Measurements from ENCODE around the gene GRID1.

Gene GRID1

DNA sequence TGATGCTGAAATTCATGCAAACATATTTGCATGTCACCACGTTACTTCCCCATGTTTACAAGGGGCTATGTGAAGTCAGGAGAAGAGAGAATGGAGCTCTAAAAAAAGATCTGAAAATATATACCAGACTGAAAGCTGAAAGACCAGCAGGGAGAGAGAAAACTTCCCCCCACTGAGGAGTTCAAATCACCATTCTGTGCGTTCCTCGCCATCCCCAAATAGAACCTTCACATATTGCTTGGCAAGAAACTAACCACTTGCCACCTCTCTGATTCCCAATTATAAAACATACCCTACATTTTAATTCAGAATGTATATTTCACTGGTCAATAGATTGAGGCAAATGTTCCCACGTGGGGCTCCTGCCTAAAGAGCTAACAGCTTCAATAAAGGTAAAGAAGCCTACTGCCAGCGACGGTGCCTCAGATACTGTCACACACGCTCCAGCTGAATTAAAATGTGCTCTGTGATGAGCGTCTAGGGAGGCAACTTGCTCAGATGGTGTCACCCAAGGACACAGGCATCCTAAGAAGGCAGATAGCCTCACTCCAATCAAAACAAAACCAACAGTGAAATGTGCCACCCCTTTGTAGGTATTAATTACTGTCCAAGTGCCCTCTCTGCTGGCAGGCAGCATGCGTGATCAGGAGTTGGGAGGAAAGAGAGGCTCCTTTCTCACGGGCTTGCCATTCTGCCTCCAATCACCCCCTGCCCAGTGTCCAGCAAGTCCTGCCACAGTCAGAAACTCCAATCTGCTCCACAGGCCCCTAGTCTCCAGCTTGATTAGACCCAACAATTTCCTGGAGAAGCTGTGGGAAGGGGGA, 298.2 kb downstream of the GRID1 start:
- no peak for DNase-seq

DNA sequence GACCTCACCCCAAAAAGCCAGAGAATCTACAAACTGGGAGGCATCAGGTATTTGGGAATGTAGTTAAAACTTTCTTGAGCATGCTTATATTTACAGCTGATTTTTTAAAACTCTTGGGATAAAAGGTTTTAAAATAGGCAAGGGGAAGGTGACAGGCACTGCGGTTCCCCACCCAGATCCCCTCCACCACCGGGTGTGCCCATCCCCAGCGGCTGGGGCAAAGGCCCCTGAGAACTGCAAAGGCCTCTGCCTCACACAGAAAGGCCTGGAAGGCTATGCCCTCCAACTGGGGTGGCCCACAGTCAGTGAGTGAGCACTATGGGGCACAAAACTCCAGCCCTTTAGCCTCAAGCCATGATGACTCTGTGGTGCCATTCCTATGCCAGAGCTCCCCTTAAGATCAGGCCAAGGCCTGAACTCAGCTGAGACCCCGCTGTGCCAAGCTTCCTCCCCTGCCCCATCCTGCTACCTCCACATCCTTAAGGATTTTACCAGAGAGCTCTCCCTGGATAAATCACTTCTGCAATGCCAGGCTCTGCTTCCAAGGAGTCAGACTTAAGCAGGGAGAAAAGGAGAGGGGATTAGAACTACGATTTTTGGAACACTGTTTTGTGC, 299.1 kb downstream of the GRID1 start:
- DNase-seq = no peak

DNA sequence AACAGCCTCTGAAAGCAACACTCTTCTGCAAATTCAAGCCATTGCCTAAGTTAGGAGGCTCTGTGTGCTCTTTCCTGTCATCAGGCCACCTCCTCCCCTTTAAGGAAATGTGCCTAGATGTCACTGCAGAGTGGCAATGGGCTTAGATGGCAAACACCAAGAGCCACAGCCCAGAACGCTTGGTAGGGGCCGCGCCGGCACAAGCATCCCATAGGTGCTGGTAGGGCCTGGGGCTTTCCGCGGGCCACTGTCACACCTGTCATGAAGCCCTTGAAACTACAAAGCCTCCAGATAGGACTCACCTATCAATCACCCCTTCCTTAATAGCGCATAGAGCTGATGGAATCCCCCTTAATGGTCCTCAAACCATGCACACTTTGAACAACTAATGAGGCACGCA, 299.9 kb downstream of the GRID1 start:
- no peak for DNase-seq

DNA sequence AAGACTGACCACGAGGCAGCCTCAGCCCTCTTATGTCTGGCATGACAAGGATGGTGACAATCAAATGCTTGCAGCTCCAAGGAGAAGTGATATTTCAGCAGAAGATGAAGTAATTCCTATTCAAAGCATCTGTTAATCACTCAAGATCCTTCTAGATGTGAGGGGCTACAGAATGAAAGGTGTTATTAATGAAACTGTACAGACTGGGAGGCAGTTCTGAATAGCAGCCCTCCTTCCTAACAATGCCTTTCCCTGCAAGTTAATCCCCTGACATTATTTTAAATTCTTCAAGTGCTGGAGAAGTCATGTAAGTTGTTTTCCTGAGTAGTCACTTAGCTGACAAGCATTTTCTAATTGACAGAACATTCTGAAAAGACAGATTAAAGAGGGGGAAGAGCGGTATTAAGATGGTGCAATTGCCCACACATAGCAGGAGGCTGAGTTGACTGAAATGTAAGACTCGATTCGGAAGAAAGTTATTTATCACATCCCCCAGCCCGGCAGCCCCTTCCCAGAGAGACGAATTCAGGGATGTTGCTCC, 300.8 kb downstream of the GRID1 start:
- DNase-seq = no peak

DNA sequence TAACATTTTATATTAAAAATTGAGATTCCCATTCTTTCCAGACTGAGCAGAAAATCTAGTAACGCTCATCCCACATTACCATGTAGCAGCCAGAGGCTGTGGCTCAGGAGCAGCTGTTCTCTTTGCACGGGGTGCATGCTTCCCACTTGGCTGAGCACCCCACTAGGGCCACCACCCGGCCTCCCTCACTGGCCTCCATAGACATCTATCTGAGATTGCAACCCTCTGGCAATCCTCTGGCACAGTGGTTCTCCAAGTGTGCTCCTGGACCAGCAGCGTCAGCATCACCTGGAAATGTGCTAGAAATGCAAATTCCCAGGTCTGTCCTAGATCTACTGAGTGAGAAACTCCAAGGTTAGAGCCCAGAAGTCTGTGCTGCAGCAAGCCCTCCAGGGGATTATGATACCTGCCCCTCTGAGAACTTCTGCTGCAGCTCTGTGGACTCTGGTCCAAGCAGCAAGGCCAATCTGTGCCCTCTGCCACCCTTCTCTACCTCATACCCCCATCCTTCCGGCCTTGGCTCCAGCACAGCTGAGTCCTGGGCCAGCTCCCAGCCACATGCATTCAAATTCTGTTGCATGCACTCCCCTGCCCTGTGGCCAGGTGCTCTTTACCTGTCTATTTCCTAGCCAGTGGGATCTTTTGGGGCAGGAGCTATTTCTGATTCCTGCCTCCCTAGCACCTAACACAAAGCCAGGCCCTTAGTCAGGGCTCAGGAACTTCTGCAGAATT, 301.5 kb downstream of the GRID1 start:
- DNase-seq = no peak

DNA sequence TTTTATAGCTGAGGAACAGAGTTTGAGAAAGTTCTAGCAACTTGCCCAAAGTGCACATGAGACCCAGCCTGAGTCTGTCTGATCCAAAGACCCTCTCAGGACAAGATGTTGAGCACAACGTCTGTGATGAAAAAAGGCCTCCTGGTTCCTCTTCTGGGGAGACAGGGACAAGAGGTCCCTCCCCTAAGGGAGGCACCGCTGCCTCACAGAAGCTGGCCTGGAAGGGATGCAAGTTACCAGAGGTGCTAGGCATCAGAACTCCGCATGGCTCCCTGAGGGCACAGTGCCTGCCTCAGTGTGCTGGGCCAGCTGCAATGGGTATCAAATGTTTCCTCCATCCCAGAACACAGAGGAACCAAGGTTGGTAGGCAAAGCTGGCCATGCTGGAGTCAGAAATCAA, 302.4 kb downstream of the GRID1 start:
- DNase-seq = no peak

DNA sequence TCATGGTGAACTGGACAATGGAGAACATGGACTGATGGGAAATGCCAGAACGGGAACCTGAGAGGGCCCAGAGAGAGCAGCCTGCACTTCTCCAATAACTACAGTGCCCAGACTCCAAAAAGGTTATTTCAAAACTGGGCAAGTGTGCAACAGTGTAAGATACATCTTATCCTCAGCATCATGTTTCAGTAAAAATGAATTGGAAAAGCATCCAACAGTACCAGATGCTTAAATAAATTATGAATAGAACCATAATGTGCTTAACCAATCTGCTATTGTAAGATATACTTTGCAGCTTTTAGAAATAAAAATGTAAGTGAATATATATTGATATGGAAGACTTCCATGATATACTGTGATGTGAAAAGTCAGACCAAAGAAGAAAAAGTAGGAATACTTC, 303.3 kb downstream of the GRID1 start:
- DNase-seq = no peak

DNA sequence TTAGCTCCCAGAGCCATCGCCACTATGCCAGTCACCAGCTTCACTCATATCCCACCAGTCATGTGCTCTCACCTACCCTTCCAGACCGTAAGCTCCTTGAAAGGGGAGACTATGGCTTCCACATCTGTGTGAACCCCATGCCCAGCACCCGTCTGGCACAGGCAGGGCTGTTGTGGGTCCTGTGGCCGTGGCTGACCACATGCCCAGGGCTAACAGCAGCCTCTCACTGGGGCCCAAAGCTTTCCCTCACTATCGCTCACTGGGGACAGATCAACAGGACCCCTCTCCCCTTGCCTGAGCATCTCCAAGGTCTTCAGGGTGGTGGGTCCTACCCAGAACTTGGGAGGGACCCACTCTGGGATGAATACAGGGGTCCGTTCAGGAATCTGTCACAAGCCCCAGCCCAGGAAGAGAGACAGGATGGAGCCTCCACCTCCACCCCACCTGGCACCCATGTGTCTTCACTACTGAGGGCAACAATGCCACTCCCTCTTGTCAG, 303.9 kb downstream of the GRID1 start:
- no peak for DNase-seq

DNA sequence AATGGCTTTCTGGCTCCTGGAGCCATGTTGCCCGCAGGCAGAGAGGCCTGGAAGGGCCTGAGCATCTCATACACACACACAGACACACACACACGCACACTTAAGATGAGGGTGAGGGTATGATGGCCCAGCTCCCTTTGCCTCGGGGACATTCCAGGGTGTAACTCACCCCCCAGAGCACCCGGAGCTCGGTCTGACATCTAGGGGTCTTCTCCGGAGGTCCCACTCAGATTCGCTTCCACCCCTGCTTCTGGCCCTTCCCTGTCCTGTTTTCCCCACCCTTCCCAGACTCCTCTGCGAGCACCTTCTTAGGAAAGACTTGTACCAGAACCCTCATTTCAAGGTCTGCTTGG, 304.4 kb downstream of the GRID1 start:
- no peak for DNase-seq

DNA sequence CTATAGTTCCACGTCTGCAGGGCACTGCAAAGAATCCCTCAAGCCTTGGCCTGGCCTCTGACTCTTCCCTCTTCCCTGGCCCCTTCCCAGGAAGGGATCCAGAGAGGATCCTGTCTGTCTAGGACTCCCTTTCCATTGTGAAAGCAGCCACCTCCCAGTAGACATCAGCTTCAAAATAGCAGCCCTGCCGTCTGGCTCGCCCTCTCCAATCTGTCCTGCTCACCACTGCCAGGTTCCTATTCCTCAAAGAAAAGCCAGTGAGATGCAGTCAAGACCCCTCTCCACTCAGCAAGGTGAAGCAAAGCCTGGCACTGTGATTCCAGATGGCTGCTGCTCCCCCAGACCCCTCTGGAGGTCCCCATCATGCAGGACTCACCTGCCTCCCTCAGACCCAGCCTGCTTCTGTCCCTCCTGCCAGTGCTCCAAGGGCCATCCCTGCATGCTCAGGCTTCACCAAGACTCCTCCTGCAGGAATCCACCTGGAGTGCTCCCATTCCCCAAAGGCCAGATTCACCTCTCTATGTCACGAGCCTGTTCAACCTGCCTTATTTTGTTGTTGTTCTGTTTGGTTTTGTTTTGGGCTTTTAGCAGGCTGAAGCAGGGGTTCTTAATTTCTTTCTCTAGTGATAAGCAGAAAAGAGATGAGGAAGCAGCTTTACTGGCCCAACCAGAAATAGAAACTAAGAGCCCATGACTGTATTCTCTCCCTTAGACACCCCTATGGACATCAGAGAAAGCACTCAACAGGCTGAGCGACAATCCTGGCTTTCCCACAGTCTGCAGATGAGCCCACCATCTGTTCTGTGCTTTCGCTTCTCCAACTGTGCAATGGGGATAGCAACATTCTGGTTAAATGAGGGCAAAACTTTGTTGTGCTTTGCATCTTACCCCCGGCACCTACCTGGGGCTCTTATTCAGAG, 305.1 kb downstream of the GRID1 start:
- no peak for DNase-seq

DNA sequence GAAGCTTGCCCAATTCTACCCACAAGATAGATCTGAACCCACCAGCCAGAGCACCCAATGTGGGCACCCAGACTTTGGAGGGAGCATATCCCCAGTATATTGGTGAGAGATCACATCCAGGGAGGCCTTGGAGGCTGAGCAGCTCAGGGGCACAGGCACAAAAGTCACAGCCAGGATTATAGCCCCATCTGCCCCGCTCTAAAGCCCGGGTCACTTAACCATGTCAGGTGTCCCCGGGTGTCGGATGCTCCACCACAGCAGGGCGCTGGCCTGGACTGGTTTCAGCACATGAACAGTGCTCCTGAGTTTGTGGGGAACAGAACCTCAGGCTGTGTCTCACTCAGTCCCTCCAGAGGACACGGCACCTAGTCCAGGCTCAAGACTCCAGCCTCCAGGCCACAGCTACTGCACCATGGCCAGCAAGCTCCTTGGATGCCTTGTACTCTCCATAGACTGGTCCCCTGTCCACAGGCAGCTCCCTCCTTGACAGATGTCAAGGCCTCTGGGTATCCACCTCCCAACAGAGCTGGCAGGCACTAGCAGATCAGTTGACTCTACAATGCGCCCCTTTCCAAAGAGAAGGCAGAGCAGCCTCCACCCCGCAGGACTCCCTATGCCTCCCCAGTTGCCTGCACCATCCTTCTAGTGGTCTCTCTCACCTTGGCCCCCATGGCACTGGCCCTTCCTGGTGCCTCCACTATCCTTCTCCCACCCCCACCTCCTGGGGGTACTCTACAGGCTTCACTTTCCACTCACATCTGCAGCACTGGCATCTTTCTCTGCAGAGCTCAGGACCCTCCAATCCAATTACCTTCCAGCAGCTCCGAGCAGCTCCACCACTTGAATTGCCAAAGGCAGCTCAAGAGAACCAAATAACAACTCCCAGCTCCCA, 306.0 kb downstream of the GRID1 start:
- DNase-seq = no peak

DNA sequence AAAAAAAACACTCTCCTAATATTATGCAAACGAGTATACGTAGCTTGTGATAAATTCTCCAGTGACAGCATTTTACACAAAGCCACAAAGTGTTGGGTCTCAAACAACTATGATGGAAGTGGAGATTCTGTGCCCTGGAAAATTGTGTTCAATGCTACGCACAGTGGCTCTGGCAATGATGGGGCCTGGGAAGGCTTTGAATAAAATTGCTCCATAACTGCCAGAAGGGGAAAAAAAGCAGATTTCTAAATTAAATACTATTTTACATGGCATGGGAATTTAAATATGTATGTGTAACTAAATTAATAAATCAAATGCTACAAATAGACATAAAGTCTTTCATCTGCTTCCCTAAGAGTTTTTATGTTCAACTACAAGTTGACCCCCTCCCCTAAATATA, 306.7 kb downstream of the GRID1 start:
- DNase-seq = no peak

DNA sequence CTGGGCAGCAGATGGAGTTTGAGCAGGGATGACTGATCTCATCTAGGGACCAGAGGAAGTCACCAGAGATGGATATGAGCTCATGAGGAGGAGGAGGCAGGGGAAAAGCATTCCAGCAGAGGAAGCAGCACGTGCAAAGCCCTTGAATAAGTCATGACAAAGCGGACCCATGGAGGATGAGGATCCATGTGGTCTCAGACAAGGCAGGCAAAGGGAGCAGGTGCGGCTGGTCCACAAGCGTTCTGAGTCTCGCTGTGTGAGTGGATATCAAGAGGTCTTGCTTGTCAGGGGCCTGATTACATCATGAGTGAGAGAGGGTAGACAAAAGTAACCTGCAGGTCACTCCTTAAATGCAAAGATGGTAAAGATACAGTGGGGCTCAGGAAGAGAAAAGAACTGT, 307.6 kb downstream of the GRID1 start:
- no peak for DNase-seq

DNA sequence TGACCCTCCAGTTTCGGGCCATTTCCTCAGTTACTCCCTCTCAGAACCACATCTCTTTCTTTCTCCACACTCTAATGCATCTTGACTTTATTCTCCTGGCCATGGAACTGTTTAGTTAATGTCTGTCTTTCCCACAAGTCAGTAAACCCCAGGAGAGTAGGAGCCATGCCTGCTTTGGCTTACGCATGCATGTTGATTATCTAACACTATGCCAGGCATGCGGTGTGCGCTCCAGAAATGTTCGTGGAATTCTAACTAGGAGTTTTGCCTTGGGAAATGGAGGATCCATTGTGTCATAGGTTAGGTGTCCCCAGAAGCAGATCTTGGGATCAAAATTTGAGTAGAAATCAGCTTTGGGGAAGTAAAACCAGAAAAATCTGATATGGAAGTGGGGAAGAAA, 308.9 kb downstream of the GRID1 start:
- no peak for DNase-seq

DNA sequence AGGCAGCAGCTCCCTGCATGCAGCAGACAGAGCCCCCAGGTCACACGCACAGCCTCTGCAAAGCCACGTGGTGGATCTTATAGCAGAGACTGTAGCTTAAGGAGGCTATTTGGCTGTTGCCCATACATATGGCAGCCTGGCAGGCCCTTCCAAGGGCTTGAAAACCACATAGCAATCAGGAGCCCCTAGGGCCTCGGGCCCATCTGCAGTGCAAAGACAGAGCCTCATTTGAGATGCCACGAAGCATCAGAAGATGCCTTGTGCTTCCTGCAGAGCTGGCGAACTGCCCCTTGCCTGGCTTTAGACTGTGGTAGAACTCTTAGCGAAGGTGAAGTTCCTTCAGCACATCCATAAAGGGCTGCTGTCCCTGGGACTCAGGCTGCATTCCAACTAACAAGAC, 309.9 kb downstream of the GRID1 start:
- DNase-seq = no peak

DNA sequence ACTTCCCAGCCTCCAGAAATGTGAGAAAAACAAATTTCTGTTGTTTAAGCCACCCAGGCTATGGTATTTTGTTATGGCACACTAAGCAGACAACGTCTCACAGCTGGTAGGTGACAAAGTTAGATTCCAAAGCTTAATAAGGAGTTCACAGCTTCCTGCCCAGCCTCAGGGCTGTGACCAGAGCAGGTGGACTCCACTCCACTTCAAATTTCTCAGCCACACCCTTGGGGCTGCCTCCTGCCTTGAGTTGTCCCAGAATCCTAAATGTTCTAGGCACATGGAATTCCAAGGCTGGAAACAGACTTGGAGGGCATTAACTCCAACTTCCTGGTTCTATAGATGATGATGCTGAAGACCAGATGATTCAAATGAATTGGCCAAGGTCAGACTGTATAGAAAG, 310.7 kb downstream of the GRID1 start:
- no peak for DNase-seq

DNA sequence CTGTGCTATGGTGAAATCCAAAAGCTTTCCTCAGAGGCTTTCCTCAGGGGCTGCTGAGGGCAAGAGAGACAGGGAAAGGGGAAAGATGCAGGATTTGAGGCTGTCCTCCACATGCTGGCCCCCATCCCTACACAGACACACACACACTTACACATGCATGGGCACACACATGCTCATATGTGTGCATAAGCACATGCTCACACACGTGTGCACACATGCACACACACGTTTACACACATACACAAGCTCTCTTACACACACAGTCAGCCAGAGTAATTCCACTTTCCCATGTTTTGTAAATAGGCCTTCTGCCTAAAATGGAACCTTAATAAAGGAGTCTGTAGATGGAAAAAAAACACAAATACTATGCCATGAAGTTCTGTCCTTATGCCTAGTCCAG, 312.9 kb downstream of the GRID1 start:
- no peak for DNase-seq

DNA sequence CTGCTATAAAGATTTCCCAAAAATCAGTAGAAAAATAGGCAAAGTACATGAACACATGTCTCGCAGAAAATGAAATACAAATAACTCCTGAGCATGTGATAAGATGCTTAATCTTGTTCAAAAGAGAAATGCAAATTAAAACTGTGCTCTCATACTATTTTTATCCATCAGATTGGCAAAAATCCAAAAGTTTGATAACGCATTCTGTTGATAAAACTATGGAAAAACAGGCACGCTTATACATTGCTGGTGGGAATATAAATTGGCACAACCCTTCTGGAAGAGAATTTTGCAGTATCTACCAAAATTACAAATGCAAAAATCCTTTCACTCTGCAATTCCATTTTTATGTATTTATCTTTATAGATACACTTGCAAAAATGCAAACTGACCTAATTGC, 315.0 kb downstream of the GRID1 start:
- no peak for DNase-seq

DNA sequence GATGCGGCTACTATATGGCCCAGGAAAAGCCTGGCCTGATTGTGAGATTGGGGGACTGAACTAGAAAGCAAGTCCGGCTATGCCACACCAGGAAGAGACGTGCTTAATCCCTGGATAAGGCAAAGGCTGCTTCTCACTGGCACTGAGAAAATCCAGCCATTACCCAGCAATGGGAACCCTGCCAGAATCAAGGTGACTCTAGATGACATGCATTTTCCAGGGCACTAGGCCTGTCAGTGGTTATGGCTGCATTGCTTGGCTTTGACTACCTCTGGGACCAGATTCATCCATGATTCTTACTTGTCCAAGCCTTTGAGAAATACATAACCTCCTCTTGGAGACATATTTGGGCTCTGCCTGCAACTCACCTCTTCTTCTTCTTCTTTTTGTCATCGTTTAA, 317.2 kb downstream of the GRID1 start:
- no peak for DNase-seq

DNA sequence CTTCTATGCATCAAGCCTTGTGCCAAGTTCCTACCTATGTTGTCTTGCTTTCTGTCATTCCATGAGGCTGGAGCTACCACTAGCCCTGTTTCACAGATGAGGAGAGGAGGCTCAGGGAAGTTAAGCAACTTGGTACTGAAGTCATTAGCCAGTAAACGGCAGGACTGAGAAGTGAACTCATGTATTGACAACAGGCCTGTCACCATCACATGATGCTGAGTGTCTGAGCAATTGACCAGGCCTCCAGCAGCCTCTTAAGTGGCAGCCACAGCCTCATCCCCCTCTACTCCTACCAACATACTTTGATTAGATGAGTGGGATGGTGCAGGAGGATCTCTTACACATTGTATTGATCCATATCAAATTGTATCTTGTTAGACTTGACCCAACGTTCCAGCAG, 317.6 kb downstream of the GRID1 start:
- no peak for DNase-seq

DNA sequence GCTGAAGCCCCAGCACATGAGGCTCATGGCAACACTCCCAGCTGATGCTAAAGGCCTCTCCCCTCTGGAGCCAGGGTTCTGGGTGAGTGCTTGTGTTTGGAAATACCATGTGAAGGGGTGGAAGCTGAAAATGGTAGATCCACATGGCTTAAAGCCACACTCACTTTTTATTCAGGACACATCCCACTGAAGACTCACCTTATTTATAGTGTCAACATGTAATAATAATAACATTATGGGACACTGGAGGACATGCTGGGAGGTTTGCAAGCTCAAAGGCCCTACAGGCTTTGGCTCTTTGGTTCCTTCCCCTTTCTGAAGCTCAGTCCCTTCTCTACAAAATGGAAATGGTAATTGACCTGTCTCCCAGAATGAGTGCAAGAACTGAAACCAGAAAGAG, 318.0 kb downstream of the GRID1 start:
- no peak for DNase-seq

DNA sequence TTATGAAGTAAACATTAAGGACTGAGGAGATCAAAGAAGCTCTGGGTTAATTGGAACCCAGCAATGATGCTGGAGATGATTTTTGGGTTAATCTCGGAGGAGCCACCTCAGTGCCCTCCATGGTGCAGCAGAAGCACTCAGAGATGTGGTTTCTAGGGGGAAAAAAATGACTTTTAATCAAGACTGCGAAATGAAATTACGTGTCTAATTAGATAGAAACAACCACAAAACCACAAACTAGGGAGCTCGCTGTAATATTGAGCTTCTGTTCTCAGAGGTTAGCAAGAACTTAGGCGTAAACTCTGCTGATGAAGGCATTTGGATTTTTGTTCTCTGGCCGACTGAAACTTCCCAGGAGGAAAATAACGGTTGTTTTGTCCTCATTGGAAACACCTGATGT, 319.0 kb downstream of the GRID1 start:
- DNase-seq = no peak
